Esophagus muscularis mucosa (tissue), 4 donors: ENCODE results near the gene EXOSC7. TPM values are rescaled to one million over a fixed set of nuclear protein-coding genes. Genes with fewer than 3 reads are reported as not detected.

Experiments
- DNase-seq: peaks from one replicate; pipeline ENCODE4 v3.0.0-alpha.2; 2017; ENCODE audit errors: extremely low spot score
- H3K27ac ChIP-seq, 4 donors: fragments of 200-600 bp; sonication (generic); replicated peaks in 1 of 4; 1 replicate in 3 of 4; 2 replicates in 1 of 4; pipeline ENCODE4 v1.5.1; 2016 to 2019; ENCODE audit warnings: mild to moderate bottlenecking in 1 of 4
- H3K27me3 ChIP-seq, 4 donors: fragments of 200-600 bp; sonication (generic); one replicate each; pipeline versions ENCODE4 v1.5.1 to v1.6.0; 2016 to 2019
- H3K36me3 ChIP-seq, 4 donors: fragments of 200-600 bp; sonication (generic); one replicate each; pipeline ENCODE4 v1.5.1; 2016 to 2019
- H3K4me1 ChIP-seq, 4 donors: fragments of 200-600 bp; sonication (generic); one replicate each; pipeline ENCODE4 v1.5.1; 2016 to 2019
- H3K4me3 ChIP-seq, 4 donors: fragments of 200-600 bp; sonication (generic); 1 replicate in 2 of 4; 2 replicates in 2 of 4; pipeline ENCODE4 v1.5.1; 2016 to 2019; ENCODE audit warnings: mild to moderate bottlenecking in 4 of 4, moderate library complexity in 1 of 4
- H3K9me3 ChIP-seq, 4 donors: fragments of 200-600 bp; sonication (generic); 1 replicate in 3 of 4; 2 replicates in 1 of 4; pipeline ENCODE4 v1.5.1; 2016 to 2019
- EP300 ChIP-seq: sonication (generic); formaldehyde crosslinking; IDR thresholded peaks from one replicate; pipeline ENCODE4 v1.6.1; 2017; ENCODE audit warnings: antibody characterized with exemption
- POLR2A ChIP-seq: fragments of 450-650 bp; IDR thresholded peaks from one replicate; pipeline ENCODE4 v1.6.1; 2017; ENCODE audit warnings: antibody characterized with exemption, moderate library complexity, mild to moderate bottlenecking, low read depth
- POLR2AphosphoS5 ChIP-seq, 2 donors: sonication (generic); formaldehyde crosslinking; IDR thresholded peaks; one replicate each; pipeline ENCODE4 v1.6.1; 2017; ENCODE audit warnings: antibody characterized with exemption in 2 of 2
- WGBS: methylation state at CpG from one replicate; pipeline ENCODE4 v1.1.5; 2018; 5-methylcytosine and 5-hydroxymethylcytosine counted together
- intact Hi-C: fragments of 100-400 bp; cut with DNase I; formaldehyde crosslinking; loops from one replicate; pipeline ENCODE4 v1.15.1; 2023
- total RNA-seq, 4 donors: library from RNA; depleted of rRNA; stranded (reverse); fragments of >200 nt; gene quantifications; one replicate each; pipeline versions ENCODE4 v1.1.0 to v1.2.1, GENCODE V29; 2016
- TF ChIP-seq, protein P1 (sequence below), 3 experiments: fragments of 200-600 bp in 2 of 3; fragments of 450-650 bp in 1 of 3; sonication (generic) in 2 of 3; IDR thresholded peaks; one replicate each; pipeline ENCODE4 v1.5.1; 2017 to 2019; ENCODE audit warnings: antibody characterized with exemption in 3 of 3, mild to moderate bottlenecking in 2 of 3, moderate library complexity in 1 of 3

EXOSC7 gene
- total RNA-seq, 4 donors from 2014 or later, result 20.8 to 35.1 (median 29.2) TPM

DNA sequence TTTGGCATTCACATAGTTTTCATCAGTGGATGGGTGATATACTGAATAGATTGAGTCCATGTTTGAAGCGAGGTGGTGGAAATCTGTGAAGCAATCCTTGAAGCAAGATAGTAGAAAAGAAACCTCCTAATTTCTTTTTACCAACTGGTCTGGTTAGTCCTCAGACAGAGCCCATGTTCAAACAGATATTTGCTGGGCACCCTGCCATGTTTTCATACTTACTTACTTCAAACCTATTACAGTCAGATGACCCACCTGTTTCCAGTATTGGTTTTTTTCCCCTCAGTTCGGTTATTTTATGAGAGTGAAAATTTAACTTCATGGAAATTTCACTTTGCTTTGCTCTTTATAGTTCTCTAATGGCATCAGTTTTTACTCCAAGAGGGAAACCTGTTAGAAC lies 23.7 kb downstream of the EXOSC7 start:
- H3K4me1 ChIP-seq, result peaks cover 11 to 37% (median 12%) of the 10 kb centered on the region in 4 donors
- TF ChIP-seq POLR2AphosphoS5 (IDR thresholded peaks at IDR 0.05) (no peak), EP300 (no peak), POLR2A (no peak)
- TF ChIP-seq, protein P1, sequence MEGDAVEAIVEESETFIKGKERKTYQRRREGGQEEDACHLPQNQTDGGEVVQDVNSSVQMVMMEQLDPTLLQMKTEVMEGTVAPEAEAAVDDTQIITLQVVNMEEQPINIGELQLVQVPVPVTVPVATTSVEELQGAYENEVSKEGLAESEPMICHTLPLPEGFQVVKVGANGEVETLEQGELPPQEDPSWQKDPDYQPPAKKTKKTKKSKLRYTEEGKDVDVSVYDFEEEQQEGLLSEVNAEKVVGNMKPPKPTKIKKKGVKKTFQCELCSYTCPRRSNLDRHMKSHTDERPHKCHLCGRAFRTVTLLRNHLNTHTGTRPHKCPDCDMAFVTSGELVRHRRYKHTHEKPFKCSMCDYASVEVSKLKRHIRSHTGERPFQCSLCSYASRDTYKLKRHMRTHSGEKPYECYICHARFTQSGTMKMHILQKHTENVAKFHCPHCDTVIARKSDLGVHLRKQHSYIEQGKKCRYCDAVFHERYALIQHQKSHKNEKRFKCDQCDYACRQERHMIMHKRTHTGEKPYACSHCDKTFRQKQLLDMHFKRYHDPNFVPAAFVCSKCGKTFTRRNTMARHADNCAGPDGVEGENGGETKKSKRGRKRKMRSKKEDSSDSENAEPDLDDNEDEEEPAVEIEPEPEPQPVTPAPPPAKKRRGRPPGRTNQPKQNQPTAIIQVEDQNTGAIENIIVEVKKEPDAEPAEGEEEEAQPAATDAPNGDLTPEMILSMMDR (IDR thresholded peaks at IDR 0.05), result no peak
- intact Hi-C loops, result no loop called here
- no peaks in the 10 kb centered on the region for H3K27me3 ChIP-seq
- 89% methylated on average over 2 of the region's 2 CpGs for WGBS
- no peak overlapping the region for H3K27ac ChIP-seq
- H3K4me3 ChIP-seq, result no peak overlapping the region
- DNase-seq, result no peak
- H3K9me3 ChIP-seq, result no peaks in the 10 kb centered on the region
- peaks cover 13 to 88% (median 67%) of the 10 kb centered on the region in 4 donors for H3K36me3 ChIP-seq

GRCh38 chr3:45000823-45001222 lies 24.8 kb downstream of the EXOSC7 start:
- DNase-seq, result no peak
- TF ChIP-seq POLR2A, result no peak
- TF ChIP-seq, protein P1 (IDR thresholded peaks at IDR 0.05), result no peak
- TF ChIP-seq POLR2AphosphoS5 (IDR thresholded peaks at IDR 0.05), result no peak
- no peak for TF ChIP-seq EP300

DNA sequence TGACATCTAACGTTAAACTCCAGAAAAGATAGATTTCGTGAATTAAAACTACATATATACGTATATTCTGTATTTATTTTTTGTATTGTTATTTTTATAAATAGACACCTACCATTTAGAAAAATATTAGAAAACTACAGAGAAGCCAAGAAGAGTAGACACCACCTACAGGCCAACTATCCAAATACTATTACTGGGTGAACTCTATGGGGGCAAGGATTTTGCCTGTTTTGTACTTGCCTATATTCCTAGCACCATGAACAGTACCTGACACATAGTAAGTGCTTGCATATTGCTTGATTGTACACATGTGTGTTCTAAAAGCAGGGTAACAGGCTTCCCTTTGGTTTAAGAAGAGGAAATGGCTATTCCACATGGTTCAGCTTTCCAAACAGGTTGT lies 25.7 kb downstream of the EXOSC7 start:
- Histone ChIP-seq H3K4me1 (peaks cover 0 to 23% (median 0%) of the 10 kb centered on the region in 4 donors), H3K27me3 (no peaks in the 10 kb centered on the region), H3K27ac (no peak overlapping the region), H3K4me3 (no peak overlapping the region), H3K36me3 (peaks cover 13 to 91% (median 72%) of the 10 kb centered on the region in 4 donors), H3K9me3 (no peaks in the 10 kb centered on the region)
- no peak for TF ChIP-seq POLR2AphosphoS5 (IDR thresholded peaks at IDR 0.05)
- no peak for TF ChIP-seq EP300
- TF ChIP-seq, protein P1 (IDR thresholded peaks at IDR 0.05), result no peak
- TF ChIP-seq POLR2A, result no peak
- intact Hi-C loops, result no loop called here
- WGBS, result 94% methylated on average over 3 of the region's 3 CpGs
- no peak for DNase-seq

More at GRCh38 chr3:45000823-45001222, 24.8 kb downstream of the EXOSC7 start:
- Histone ChIP-seq H3K27me3 (no peaks in the 10 kb centered on the region), H3K27ac (no peak overlapping the region), H3K9me3 (no peaks in the 10 kb centered on the region), H3K36me3 (peaks cover 13 to 94% (median 75%) of the 10 kb centered on the region in 4 donors), H3K4me1 (peaks cover under 1 to 26% (median 2%) of the 10 kb centered on the region in 4 donors), H3K4me3 (no peak overlapping the region)
- WGBS, result 99% methylated on average over 4 of the region's 4 CpGs
- intact Hi-C loops, result no loop called here

- Histone ChIP-seq H3K27ac (no peak overlapping the region), H3K36me3 (peaks cover 13 to 91% (median 71%) of the 10 kb centered on the region in 4 donors), H3K4me3 (no peak overlapping the region), H3K4me1 (peaks cover 0 to 23% (median 0%) of the 10 kb centered on the region in 4 donors), H3K27me3 (no peaks in the 10 kb centered on the region), H3K9me3 (no peaks in the 10 kb centered on the region)
- WGBS, result 94% methylated on average over 2 of the region's 2 CpGs
- intact Hi-C loops, result no loop called here
- DNase-seq, result no peak
- TF ChIP-seq EP300 (no peak), POLR2A (no peak), POLR2AphosphoS5 (IDR thresholded peaks at IDR 0.05) (no peak)
- TF ChIP-seq, protein P1 (IDR thresholded peaks at IDR 0.05), result no peak
These were observed 26.2 kb downstream of the EXOSC7 start for GRCh38 chr3:45002139-45002660.

GRCh38 chr3:45002720-45003119 lies 26.7 kb downstream of the EXOSC7 start:
- intact Hi-C loops, result no loop called here
- Histone ChIP-seq H3K36me3 (peaks cover 13 to 91% (median 71%) of the 10 kb centered on the region in 4 donors), H3K9me3 (no peaks in the 10 kb centered on the region), H3K27me3 (no peaks in the 10 kb centered on the region), H3K27ac (no peak overlapping the region), H3K4me3 (no peak overlapping the region), H3K4me1 (peaks cover 0 to 23% (median under 1%) of the 10 kb centered on the region in 4 donors)
- 92% methylated on average over 3 of the region's 3 CpGs for WGBS
- no peak for DNase-seq
- no peak for TF ChIP-seq POLR2A
- no peak for TF ChIP-seq POLR2AphosphoS5 (IDR thresholded peaks at IDR 0.05)
- TF ChIP-seq, protein P1 (IDR thresholded peaks at IDR 0.05), result no peak
- TF ChIP-seq EP300, result no peak
